ENCODE measurements around the gene NSMCE4A. TPM values are rescaled to one million over a fixed set of nuclear protein-coding genes. Genes with fewer than 3 reads are reported as not detected.

Gene NSMCE4A
- total RNA-seq, 1 experiment from 2014 or later, result 64.4 TPM

GRCh38 chr10:122007415-122007814 is 32.4 kb upstream of the NSMCE4A start (continued):
- TF ChIP-seq, protein P1, sequence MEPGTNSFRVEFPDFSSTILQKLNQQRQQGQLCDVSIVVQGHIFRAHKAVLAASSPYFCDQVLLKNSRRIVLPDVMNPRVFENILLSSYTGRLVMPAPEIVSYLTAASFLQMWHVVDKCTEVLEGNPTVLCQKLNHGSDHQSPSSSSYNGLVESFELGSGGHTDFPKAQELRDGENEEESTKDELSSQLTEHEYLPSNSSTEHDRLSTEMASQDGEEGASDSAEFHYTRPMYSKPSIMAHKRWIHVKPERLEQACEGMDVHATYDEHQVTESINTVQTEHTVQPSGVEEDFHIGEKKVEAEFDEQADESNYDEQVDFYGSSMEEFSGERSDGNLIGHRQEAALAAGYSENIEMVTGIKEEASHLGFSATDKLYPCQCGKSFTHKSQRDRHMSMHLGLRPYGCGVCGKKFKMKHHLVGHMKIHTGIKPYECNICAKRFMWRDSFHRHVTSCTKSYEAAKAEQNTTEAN (CRISPR knock-in tag; IDR thresholded peaks at IDR 0.05), result no peak
- TF ChIP-seq E2F5 (CRISPR knock-in tag; IDR thresholded peaks at IDR 0.05), result no peak

DNA sequence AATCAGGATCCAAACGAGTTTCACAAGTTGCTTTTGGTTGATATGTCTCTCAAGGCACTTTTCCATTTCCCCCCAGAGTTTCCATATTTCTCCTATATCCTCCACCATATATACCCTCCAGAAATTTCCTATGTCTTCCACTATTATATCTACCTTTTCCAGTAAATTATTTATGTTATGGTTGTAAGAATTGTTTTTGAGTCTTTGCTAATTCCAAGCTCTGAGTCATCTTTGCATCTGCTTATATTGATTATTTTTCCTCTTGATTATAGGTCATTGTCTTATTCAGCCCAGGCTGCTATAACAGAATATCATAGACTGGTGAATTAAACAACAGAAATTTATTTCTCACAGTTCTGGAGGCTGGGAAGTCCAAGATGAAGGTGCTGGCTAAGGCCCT is 26.7 kb upstream of the NSMCE4A start:
- Mint-ChIP-seq H3K4me3 (no peak overlapping the region), H3K27me3 (ENCODE audit: low read depth) (no peaks in the 10 kb centered on the region; the same call in 1 of the 2 replicates), H3K27ac (no peak overlapping the region), H3K4me1 (no peaks in the 10 kb centered on the region), H3K36me3 (peaks cover 19% of the 10 kb centered on the region), H3K9me3 (peaks cover 40% of the 10 kb centered on the region)
- CTCF ChIA-PET, result no interaction called here
- ATAC-seq (no peak), DNase-seq (ENCODE audit: low spot score) (no peak)
- no peak for TF ChIP-seq ATF1 (CRISPR knock-in tag; IDR thresholded peaks at IDR 0.05)
- no peak for TF ChIP-seq GTF2I (CRISPR knock-in tag; conservative IDR thresholded peaks at IDR 0.05)
- TF ChIP-seq, protein P2, sequence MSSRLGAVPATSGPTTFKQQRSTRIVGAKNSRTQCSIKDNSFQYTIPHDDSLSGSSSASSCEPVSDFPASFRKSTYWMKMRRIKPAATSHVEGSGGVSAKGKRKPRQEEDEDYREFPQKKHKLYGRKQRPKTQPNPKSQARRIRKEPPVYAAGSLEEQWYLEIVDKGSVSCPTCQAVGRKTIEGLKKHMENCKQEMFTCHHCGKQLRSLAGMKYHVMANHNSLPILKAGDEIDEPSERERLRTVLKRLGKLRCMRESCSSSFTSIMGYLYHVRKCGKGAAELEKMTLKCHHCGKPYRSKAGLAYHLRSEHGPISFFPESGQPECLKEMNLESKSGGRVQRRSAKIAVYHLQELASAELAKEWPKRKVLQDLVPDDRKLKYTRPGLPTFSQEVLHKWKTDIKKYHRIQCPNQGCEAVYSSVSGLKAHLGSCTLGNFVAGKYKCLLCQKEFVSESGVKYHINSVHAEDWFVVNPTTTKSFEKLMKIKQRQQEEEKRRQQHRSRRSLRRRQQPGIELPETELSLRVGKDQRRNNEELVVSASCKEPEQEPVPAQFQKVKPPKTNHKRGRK (CRISPR knock-in tag; IDR thresholded peaks at IDR 0.05; ENCODE audit: borderline replicate concordance), result no peak
- TF ChIP-seq, protein P3, sequence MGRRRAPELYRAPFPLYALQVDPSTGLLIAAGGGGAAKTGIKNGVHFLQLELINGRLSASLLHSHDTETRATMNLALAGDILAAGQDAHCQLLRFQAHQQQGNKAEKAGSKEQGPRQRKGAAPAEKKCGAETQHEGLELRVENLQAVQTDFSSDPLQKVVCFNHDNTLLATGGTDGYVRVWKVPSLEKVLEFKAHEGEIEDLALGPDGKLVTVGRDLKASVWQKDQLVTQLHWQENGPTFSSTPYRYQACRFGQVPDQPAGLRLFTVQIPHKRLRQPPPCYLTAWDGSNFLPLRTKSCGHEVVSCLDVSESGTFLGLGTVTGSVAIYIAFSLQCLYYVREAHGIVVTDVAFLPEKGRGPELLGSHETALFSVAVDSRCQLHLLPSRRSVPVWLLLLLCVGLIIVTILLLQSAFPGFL (CRISPR knock-in tag; IDR thresholded peaks at IDR 0.05; ENCODE audit: borderline replicate concordance), result no peak
- POLR2A ChIA-PET, result no interaction called here

DNA sequence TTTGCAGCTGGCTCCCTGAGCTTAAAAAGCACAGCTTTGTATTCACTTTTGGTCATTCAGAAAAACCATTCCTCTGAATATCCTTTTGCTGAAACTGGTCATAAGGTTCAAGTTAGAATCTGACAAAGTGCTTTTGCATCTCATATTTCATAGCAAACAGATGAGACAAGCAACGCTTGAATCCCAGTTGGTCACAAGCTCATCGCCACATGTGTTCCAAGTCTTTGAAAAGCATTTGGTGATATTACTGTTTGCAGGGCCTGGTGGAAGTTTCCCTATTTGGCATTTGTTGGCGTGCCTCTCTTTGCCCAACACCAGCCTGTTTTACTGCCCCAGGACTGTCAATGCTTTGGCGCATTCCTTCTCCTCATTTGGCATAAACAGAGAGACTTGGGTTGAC is 24.3 kb upstream of the NSMCE4A start:
- no peaks in the 10 kb centered on the region; the same call in 1 of the 2 replicates for H3K27me3 Mint-ChIP-seq (ENCODE audit: low read depth)
- H3K4me1 Mint-ChIP-seq, result peaks cover 18% of the 10 kb centered on the region
- POLR2A ChIA-PET, result no interaction called here
- H3K4me3 Mint-ChIP-seq, result no peak overlapping the region
- H3K27ac Mint-ChIP-seq, result no peak overlapping the region
- H3K36me3 Mint-ChIP-seq, result peaks cover 19% of the 10 kb centered on the region
- no peak for ATAC-seq
- CTCF ChIA-PET, result no interaction called here
- DNase-seq (ENCODE audit: low spot score), result no peak
- H3K9me3 Mint-ChIP-seq, result peaks cover 37% of the 10 kb centered on the region
- no peak for TF ChIP-seq RELA (CRISPR knock-in tag; IDR thresholded peaks at IDR 0.05; ENCODE audit: borderline replicate concordance)
- no peak for TF ChIP-seq FOXP4 (CRISPR knock-in tag; IDR thresholded peaks at IDR 0.05)
- TF ChIP-seq ZMAT4 (CRISPR knock-in tag; IDR thresholded peaks at IDR 0.05), result no peak
- TF ChIP-seq STAT6 (CRISPR knock-in tag; conservative IDR thresholded peaks at IDR 0.05; ENCODE audit: low read depth), result no peak
- TF ChIP-seq, protein P2 (CRISPR knock-in tag; IDR thresholded peaks at IDR 0.05; ENCODE audit: borderline replicate concordance), result no peak
- no peak for TF ChIP-seq TP53 (CRISPR knock-in tag; IDR thresholded peaks at IDR 0.05)
- TF ChIP-seq ZNF219 (CRISPR knock-in tag; IDR thresholded peaks at IDR 0.05; ENCODE audit: borderline replicate concordance), result no peak
- no peak for TF ChIP-seq ELF4 (CRISPR knock-in tag; IDR thresholded peaks at IDR 0.05; ENCODE audit: low read depth)
- no peak for TF ChIP-seq ARID4B (CRISPR knock-in tag; IDR thresholded peaks at IDR 0.05; ENCODE audit: borderline replicate concordance)
- TF ChIP-seq MXD4 (CRISPR knock-in tag; IDR thresholded peaks at IDR 0.05; ENCODE audit: borderline replicate concordance), result no peak
